ENCODE measurements around the gene NEGR1.

- TF ChIP-seq POLR2AphosphoS5 (IDR thresholded peaks at IDR 0.05; ENCODE audit: insufficient read depth, low read depth, low read length) (no peak), CTCF (IDR thresholded peaks at IDR 0.05; ENCODE audit: extremely low read depth in 1 of 2, insufficient read depth in 1 of 2, low read depth in 1 of 2, low read length in 2 of 2) (no peak), MYC (IDR thresholded peaks at IDR 0.05; ENCODE audit: low read depth, low read length) (no peak)
These were observed 413.0 kb downstream of the NEGR1 start for GRCh38 chr1:71869326-71869725.
